H1 (cell line): ENCODE measurements around the gene TNIP1. TPM values are rescaled to one million over a fixed set of nuclear protein-coding genes. Genes with fewer than 3 reads are reported as not detected.

Experiments
- CTCF ChIA-PET: fragments of 300-600 bp; sonication (Branson Sonifier 250); formaldehyde crosslinking; loops from one replicate; lab custom pipeline; 2021; ENCODE audit not compliant: partially characterized antibody; lab: Charles Lee
- POLR2A ChIA-PET: fragments of 300-600 bp; sonication (Branson Sonifier 250); formaldehyde crosslinking; loops from one replicate; lab custom pipeline; 2021; ENCODE audit warnings: inconsistent platforms; ENCODE audit not compliant: partially characterized antibody; lab: Charles Lee
- DNase-seq, 2 experiments: peaks; one replicate each; pipeline versions ENCODE4 v3.0.0 to v3.0.0-alpha.2; 2010 to 2022; ENCODE audit warnings: low spot score in 2 of 2, low read depth in 1 of 2, mixed read lengths in 1 of 2
- FAIRE-seq: peaks from 2 replicates; lab custom pipeline; 2011; peaks lifted over from hg19 to GRCh38; lab: Jason Lieb, UNC
- H2AFZ ChIP-seq: 2 replicates; pipeline ENCODE4 v1.8.1; 2012; ENCODE audit warnings: low read length, inconsistent platforms
- H2AK5ac ChIP-seq: 2 replicates; pipeline ENCODE4 v1.6.1; 2013; ENCODE audit warnings: low read depth, low read length
- H2BK120ac ChIP-seq: replicated peaks from 2 replicates; pipeline ENCODE3; 2013; ENCODE audit warnings: low read depth, low read length, inconsistent platforms
- H2BK12ac ChIP-seq: 2 replicates; pipeline ENCODE4 v1.6.1; 2013; ENCODE audit warnings: low read depth, low read length
- H2BK15ac ChIP-seq: 2 replicates; pipeline ENCODE4 v1.6.1; 2013; ENCODE audit warnings: low read length
- H2BK20ac ChIP-seq: 2 replicates; pipeline ENCODE4 v1.6.1; 2013; ENCODE audit warnings: low read length
- H2BK5ac ChIP-seq: 2 replicates; pipeline ENCODE4 v1.6.1; 2013; ENCODE audit warnings: low read depth, low read length
- H3K14ac ChIP-seq: 2 replicates; pipeline ENCODE4 v1.6.1; 2013; ENCODE audit warnings: inconsistent platforms; ENCODE audit not compliant: insufficient read length
- H3K18ac ChIP-seq: 2 replicates; pipeline ENCODE4 v1.6.1; 2013; ENCODE audit warnings: low read length; ENCODE audit errors: extremely low read depth
- H3K23ac ChIP-seq: 2 replicates; pipeline ENCODE4 v1.6.1; 2013; ENCODE audit warnings: inconsistent platforms; ENCODE audit not compliant: insufficient read length
- H3K23me2 ChIP-seq: 2 replicates; pipeline ENCODE4 v1.6.1; 2013; ENCODE audit warnings: low read depth, low read length
- H3K27ac ChIP-seq: 2 replicates; pipeline ENCODE4 v1.6.1; 2011; ENCODE audit warnings: low read depth, low read length, inconsistent platforms
- H3K27me3 ChIP-seq, 4 experiments: replicated peaks in 1 of 4; 1 replicate in 1 of 4; 2 replicates in 3 of 4; pipeline versions ENCODE4 v1.6.1 to v1.8.1; 2011 to 2013; ENCODE audit warnings: low read length in 3 of 4, mild to moderate bottlenecking in 3 of 4, inconsistent platforms in 2 of 4, mixed read lengths in 2 of 4, moderate library complexity in 1 of 4; ENCODE audit not compliant: control insufficient read depth in 3 of 4, insufficient read depth in 3 of 4; ENCODE audit errors: extremely low read depth in 1 of 4
- H3K36me3 ChIP-seq, 4 experiments: 2 replicates each; pipeline versions ENCODE4 v1.6.1 to v1.8.1; 2011 to 2013; ENCODE audit warnings: mild to moderate bottlenecking in 4 of 4, low read length in 3 of 4, moderate library complexity in 2 of 4, control low read depth in 1 of 4, inconsistent platforms in 1 of 4; ENCODE audit not compliant: insufficient read depth in 4 of 4, control insufficient read depth in 2 of 4
- H3K4ac ChIP-seq: replicated peaks from 2 replicates; pipeline ENCODE3; 2013; ENCODE audit warnings: low read length, low read depth, mixed read lengths, inconsistent platforms; ENCODE audit not compliant: insufficient read length
- H3K4me1 ChIP-seq, 4 experiments: replicated peaks in 1 of 4; 1 replicate in 1 of 4; 2 replicates in 3 of 4; pipeline versions ENCODE4 v1.6.1 to v1.8.1; 2011 to 2013; ENCODE audit warnings: low read length in 3 of 4, inconsistent platforms in 2 of 4, mixed read lengths in 1 of 4; ENCODE audit not compliant: insufficient read depth in 4 of 4, control insufficient read depth in 3 of 4
- H3K4me2 ChIP-seq, 2 experiments: 2 replicates each; pipeline versions ENCODE4 v1.6.1 to v1.8.1; 2011 to 2013; ENCODE audit warnings: low read depth in 2 of 2, low read length in 2 of 2, control low read depth in 1 of 2, inconsistent platforms in 1 of 2, mild to moderate bottlenecking in 1 of 2; ENCODE audit not compliant: insufficient read depth in 1 of 2
- H3K4me3 ChIP-seq, 4 experiments: fragments of 200-600, 300-600 bp in 1 of 4; sonication (generic), shearing (Covaris generic), sonication (Bioruptor Twin) in 1 of 4; 2 replicates each; pipeline versions ENCODE4 v1.5.1 to v1.8.1; 2011 to 2016; ENCODE audit warnings: low read length in 4 of 4, low read depth in 3 of 4, control low read depth in 2 of 4, inconsistent platforms in 2 of 4, mild to moderate bottlenecking in 2 of 4, mixed read lengths in 1 of 4, moderate library complexity in 1 of 4; ENCODE audit not compliant: insufficient read depth in 2 of 4; ENCODE audit errors: extremely low read depth in 1 of 4
- H3K56ac ChIP-seq: replicated peaks from 2 replicates; pipeline ENCODE3; 2013; ENCODE audit warnings: low read depth, mild to moderate bottlenecking, mixed read lengths, low read length, inconsistent platforms; ENCODE audit not compliant: insufficient read length
- H3K79me1 ChIP-seq: 2 replicates; pipeline ENCODE4 v1.6.1; 2013; ENCODE audit warnings: low read depth, low read length, control low read depth
- H3K79me2 ChIP-seq, 2 experiments: 2 replicates each; pipeline versions ENCODE4 v1.6.1 to v1.8.1; 2012 to 2013; ENCODE audit warnings: low read length in 2 of 2, mild to moderate bottlenecking in 2 of 2, inconsistent platforms in 1 of 2; ENCODE audit not compliant: insufficient read depth in 2 of 2, control insufficient read depth in 1 of 2
- H3K9ac ChIP-seq, 4 experiments: replicated peaks in 1 of 4; 1 replicate in 1 of 4; 2 replicates in 3 of 4; pipeline versions ENCODE4 v1.6.1 to v1.8.1; 2011 to 2013; ENCODE audit warnings: low read depth in 3 of 4, low read length in 3 of 4, control low read depth in 2 of 4, mild to moderate bottlenecking in 2 of 4, moderate library complexity in 2 of 4, inconsistent platforms in 1 of 4; ENCODE audit errors: extremely low read depth in 1 of 4
- H3K9me3 ChIP-seq, 2 experiments: 2 replicates each; pipeline versions ENCODE4 v1.6.1 to v1.8.1; 2012 to 2013; ENCODE audit warnings: mild to moderate bottlenecking in 2 of 2, moderate library complexity in 2 of 2, control low read depth in 1 of 2, inconsistent platforms in 1 of 2, low read depth in 1 of 2, low read length in 1 of 2, mixed read lengths in 1 of 2; ENCODE audit not compliant: insufficient read depth in 2 of 2
- H4K20me1 ChIP-seq, 2 experiments: replicated peaks in 1 of 2; 2 replicates each; pipeline versions ENCODE3 to v1.8.1; 2011 to 2013; ENCODE audit warnings: inconsistent platforms in 2 of 2, low read length in 2 of 2, mild to moderate bottlenecking in 1 of 2; ENCODE audit not compliant: insufficient read depth in 2 of 2, control insufficient read depth in 1 of 2
- H4K5ac ChIP-seq: 2 replicates; pipeline ENCODE4 v1.6.1; 2013; ENCODE audit warnings: low read length, low read depth, mixed read lengths, inconsistent platforms; ENCODE audit not compliant: insufficient read length
- H4K8ac ChIP-seq: 2 replicates; pipeline ENCODE4 v1.8.0; 2013; ENCODE audit warnings: mild to moderate bottlenecking, moderate library complexity, low read length, inconsistent platforms; ENCODE audit not compliant: insufficient read depth; ENCODE audit errors: extremely low read depth
- H4K91ac ChIP-seq: replicated peaks from 2 replicates; pipeline ENCODE3; 2013; ENCODE audit warnings: low read length, mixed read lengths, inconsistent platforms; ENCODE audit not compliant: insufficient read length
- GTF2F1 ChIP-seq: IDR thresholded peaks from 2 replicates; pipeline ENCODE4 v1.6.1; 2012; ENCODE audit warnings: low read depth, low read length, improper control_type of control experiment, borderline replicate concordance
- KDM5A ChIP-seq: fragments of 200-600 bp; IDR thresholded peaks from 2 replicates; pipeline ENCODE4 v1.7.1; 2012; ENCODE audit warnings: mild to moderate bottlenecking, low read length, inconsistent platforms, mixed read lengths
- NANOG ChIP-seq: IDR thresholded peaks from 2 replicates; pipeline ENCODE4 v1.6.1; 2011; ENCODE audit warnings: low read length, low read depth, mild to moderate bottlenecking, inconsistent platforms; ENCODE audit not compliant: insufficient read depth, poor library complexity, severe bottlenecking
- SP2 ChIP-seq: IDR thresholded peaks from 2 replicates; pipeline ENCODE4 v1.6.1; 2012; ENCODE audit warnings: mild to moderate bottlenecking, low read length, inconsistent platforms
- ZNF274 ChIP-seq: IDR thresholded peaks from 2 replicates; pipeline ENCODE4 v1.7.0; 2012; ENCODE audit warnings: low read length, borderline replicate concordance; ENCODE audit errors: extremely low read depth
- WGBS, 2 experiments: shearing (Covaris generic) in 1 of 2; methylation state at CpG; one replicate each; pipeline versions ENCODE4 v1.1.6 to v1.1.7; 2013 to 2015; ENCODE audit warnings: low lambda C conversion rate in 2 of 2, mixed read lengths in 2 of 2, inconsistent platforms in 1 of 2, low coverage in 1 of 2, missing lambda C conversion rate in 1 of 2; ENCODE audit not compliant: insufficient replicate concordance in 2 of 2, insufficient coverage in 1 of 2, insufficient read length in 1 of 2; ENCODE audit errors: extremely low coverage in 1 of 2, missing lambda C conversion rate in 1 of 2; 5-methylcytosine and 5-hydroxymethylcytosine counted together
- polyA plus RNA-seq, 7 experiments: library from polyadenylated mRNA; depleted of rRNA in 3 of 7; stranded (reverse) in 5 of 7; unstranded in 2 of 7; fragments of >200 nt in 5 of 7; fragments of 200-250 nt in 2 of 7; gene quantifications; 1 replicate in 5 of 7; 2 replicates in 1 of 7; 4 replicates in 1 of 7; pipeline versions ENCODE4 v1.2.1 to v1.2.3, GENCODE V29; 2011 to 2013; ENCODE audit warnings: missing spikeins in 2 of 7, mixed read lengths in 2 of 7
- total RNA-seq: library from RNA; stranded (reverse); fragmentation: NEBNext Ultra II Directional; extraction: Animal tissue kit (Norgen Biotek cat#: 25700); gene quantifications from 2 replicates; pipeline ENCODE4 v1.2.1, GENCODE V29; 2021

Gene TNIP1
- total and polyA plus RNA-seq, 2 of the 8 experiments (the other 6 are each of a cell fraction or from before 2014, with no cell fraction given) = 14.2 to 31.9 TPM

- Histone ChIP-seq H3K27ac (no peak overlapping the region), H3K27me3 (no peaks in the 10 kb centered on the region), H2BK120ac (no peak overlapping the region), H2BK20ac (no peak overlapping the region), H2BK5ac (no peak overlapping the region), H3K23ac (no peak overlapping the region), H3K79me1 (peaks cover 6% of the 10 kb centered on the region; the same call in 1 of the 2 replicates), H3K14ac (no peak overlapping the region), H4K5ac (no peak overlapping the region), H2AK5ac (no peak overlapping the region), H3K36me3 (no peaks in the 10 kb centered on the region)
- FAIRE-seq (no peak), DNase-seq (no peak)
- POLR2A ChIA-PET = no interaction called here
- TF ChIP-seq SP2 = no peak
- no peak for TF ChIP-seq GTF2F1
- no peak for TF ChIP-seq NANOG
- TF ChIP-seq ZNF274 = no peak
- no peak for TF ChIP-seq KDM5A
- TF ChIP-seq, all 59 proteins: peak for 0
- Histone ChIP-seq H3K56ac (no peak overlapping the region), H3K18ac (no peak overlapping the region; the same call in 1 of the 2 replicates), H3K79me2 (peaks cover 3 to 37% of the 10 kb centered on the region in 2 experiments; a peak in 3 of 4 replicates), H4K8ac (no peak overlapping the region), H3K4me2 (no peak overlapping the region), H3K4ac (no peak overlapping the region), H4K91ac (no peak overlapping the region), H3K9me3 (no peaks in the 10 kb centered on the region), H3K9ac (no peak overlapping the region), H3K4me1 (peaks cover 0 to 4% (median 2%) of the 10 kb centered on the region in 4 experiments; a peak in 4 of 7 replicates), H2BK12ac (0 out of 2 replicates have a peak overlapping the region, but pooled peaks have one; percentile 46), H2BK15ac (no peak overlapping the region), H3K23me2 (peaks cover 3% of the 10 kb centered on the region), H3K4me3 (no peak overlapping the region), H2AFZ (no peak overlapping the region), H4K20me1 (peaks cover 0 to 2% of the 10 kb centered on the region in 2 experiments)
- CTCF ChIA-PET = interaction anchor here (16.8 to 28.6 kb wide), 2 partner anchors 24 to 35 kb away, joined by 172 to 442 read pairs; no protein-coding TSS in a partner anchor
- WGBS, 2 experiments = 93% methylated on average over 6 of the region's 6 CpGs; no CpG with 5 or more reads in 1 of the 2 experiments
Observed at GRCh38 chr5:151076616-151077015, 4.2 kb downstream of the TNIP1 start.
